Ureter (tissue), 1 donor: Measurements from ENCODE around the gene OSGEP. TPM values are rescaled to one million over a fixed set of nuclear protein-coding genes. Genes with fewer than 3 reads are reported as not detected.

Experiments used
- DNase-seq: peaks from one replicate; pipeline ENCODE4 v3.0.0-alpha.2; 2020; ENCODE audit warnings: low spot score
- total RNA-seq: library from RNA; stranded (reverse); gene quantifications from one replicate; pipeline ENCODE4 v1.2.4, GENCODE V29; 2023
- donor health status: DM: yes; HTN: yes; CAD: no.

The OSGEP gene
- total RNA-seq, 1 donor from 2014 or later = 39.7 TPM

- DNase-seq = no peak
Observed at GRCh38 chr14:20434701-20435581, 19.7 kb downstream of the OSGEP start.

GRCh38 chr14:20429801-20430669 is 24.6 kb downstream of the OSGEP start:
- no peak for DNase-seq

DNA sequence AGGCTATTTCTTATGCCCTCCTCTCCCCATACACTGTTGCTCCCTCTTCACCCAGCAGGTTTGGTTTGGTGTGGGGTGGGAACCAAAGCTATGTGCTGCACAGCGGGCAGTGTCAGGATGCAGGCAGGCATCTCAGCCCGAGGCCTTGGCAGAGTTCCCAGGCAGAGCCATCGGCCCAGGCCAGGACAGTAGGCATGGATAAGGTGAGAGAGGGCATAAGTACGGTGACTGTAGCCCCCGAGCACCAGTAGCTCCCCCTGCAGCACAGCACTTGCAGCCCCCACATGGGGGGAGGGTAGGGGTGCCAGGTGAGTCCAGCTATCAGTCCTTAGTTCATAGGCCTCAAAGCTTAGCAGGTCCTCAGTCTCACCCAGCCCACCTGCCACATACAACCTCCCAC is 25.8 kb downstream of the OSGEP start:
- no peak for DNase-seq

GRCh38 chr14:20428010-20428365 is 26.6 kb downstream of the OSGEP start:
- DNase-seq = no peak

GRCh38 chr14:20427231-20428009 is 27.2 kb downstream of the OSGEP start:
- no peak for DNase-seq

DNA sequence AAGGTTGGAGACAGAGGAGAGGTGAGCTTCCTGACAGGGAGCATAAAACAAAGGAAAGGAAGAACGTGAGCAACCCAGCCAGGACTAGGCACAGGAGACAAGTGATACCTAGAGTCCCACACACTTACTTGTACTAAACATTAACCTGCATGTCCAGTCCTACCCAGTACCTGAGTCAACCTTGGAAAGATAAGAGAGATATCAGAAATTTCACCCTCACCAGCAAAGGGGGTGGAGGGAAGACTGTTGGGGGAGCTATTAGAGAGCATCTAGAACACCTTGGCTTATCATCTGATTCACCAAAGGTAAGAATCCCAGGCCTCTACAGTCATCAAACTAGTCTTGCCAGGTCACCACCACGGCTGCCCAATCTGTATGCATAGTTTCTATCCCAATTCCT is 29.8 kb downstream of the OSGEP start:
- DNase-seq = no peak

GRCh38 chr14:20422886-20423285 is 31.7 kb downstream of the OSGEP start:
- DNase-seq = no peak

DNA sequence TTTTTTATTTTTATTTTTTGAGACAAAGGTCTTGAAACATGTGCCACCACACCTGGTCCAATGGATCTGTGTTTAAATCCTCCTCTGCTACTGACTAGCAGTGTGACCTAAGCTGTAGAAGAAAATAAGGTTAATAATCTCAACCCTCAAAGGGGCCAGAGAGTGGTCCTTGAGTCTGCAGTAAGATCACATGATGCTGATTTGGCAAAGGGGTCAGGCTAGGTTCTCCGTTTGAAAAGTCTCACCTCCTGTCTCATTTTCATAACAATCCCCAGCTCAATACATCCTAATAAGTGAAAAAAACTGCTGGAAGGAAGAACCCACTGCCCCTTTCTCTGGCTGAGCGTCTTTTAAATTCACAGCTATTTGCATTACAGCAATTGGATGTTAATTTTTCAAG is 33.3 kb downstream of the OSGEP start:
- DNase-seq = no peak

GRCh38 chr14:20419419-20419818 is 35.2 kb downstream of the OSGEP start:
- no peak for DNase-seq

- no peak for DNase-seq
Observed at GRCh38 chr14:20418501-20418909, 36.1 kb downstream of the OSGEP start.

DNA sequence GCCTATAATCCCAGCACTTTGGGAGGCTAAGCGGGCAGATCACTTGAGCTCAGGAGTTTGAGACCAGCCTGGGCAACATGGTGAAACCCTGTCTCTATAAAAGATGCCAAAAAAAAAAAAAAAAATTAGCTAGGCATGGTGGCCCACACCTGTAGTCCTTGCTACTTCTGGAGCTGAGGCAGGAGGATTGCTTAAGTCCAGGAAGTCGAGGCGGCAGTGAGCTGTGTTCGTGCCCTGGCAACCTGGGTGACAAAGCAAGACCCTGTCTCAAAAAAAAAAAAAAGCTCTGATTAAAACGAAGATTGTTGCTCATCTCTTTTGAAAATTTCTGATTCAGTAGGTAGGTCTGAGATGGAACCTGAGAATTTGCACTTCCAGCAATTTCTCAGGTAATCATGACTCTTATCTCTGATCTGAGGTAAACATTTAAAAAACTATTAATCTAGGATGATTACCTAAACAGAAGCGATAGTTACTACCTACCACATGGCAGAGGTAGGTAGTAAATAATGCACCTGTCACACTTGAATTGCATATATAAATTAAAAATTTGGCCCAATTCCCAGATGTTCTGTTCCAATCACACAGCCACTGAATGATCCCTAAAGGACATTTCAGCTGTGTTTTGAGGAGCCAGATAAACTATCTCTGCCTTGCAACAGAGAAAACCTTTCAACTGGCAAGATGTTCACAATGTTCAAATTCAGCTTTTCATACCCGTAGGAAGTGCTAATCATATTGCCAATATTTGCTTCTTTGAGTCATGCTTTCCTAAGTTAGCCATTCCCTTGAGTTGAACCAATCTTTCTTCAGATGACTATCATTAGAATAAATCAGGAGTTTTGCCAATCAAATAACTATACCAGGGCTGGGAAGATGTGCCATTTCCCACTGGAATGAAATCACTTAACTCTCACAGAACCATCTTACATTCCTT is 37.1 kb downstream of the OSGEP start:
- no peak for DNase-seq

DNA sequence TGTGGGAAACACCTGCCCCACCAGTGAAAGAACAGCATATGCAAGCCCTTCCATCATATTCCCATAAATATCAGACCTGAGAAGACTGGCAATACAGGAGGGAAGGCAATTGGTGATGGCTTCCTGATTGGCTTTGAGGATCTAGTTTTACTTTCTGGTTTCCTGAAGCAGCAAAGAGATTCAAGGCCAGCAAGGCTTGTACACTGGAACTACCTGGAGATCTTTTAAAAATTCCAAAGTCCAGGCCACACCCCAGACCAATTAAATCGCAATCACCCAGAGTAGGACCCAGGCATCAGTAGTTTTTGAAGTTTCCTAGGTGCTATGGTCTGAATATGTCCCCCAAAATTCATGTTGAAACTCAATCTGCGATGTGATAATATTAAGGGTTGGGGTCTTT is 38.4 kb downstream of the OSGEP start:
- no peak for DNase-seq

GRCh38 chr14:20415782-20416206 is 38.8 kb downstream of the OSGEP start:
- no peak for DNase-seq

- no peak for DNase-seq
Observed at GRCh38 chr14:20413744-20414082, 40.9 kb downstream of the OSGEP start.

- peak; percentile 91 for DNase-seq
Observed at GRCh38 chr14:20412876-20413743, 41.5 kb downstream of the OSGEP start, which contains the start of gene TEP1. TSS of gene TEP1 (minus strand) at chr14:20413501. CDS start at chr14:20408439, 5,062 bp downstream.

DNA sequence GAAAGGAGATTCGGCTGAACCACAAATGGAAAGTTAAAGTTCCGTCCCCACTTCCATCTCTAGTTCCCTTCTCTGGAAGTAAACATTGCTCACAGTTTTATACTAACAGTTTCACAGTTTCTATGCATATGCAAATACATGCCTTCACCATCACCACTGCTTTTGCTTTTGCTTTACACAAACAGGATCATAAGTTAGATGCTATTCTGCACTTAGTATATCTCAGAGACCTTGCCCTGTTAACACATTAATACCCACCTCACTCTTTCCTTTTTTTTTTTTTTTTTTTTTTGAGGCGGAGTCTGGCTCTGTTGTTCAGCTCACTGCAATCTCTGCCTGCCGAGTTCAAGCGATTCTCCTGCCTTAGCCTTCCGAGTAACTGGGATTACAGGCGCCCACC is 42.2 kb downstream of the OSGEP start:
- DNase-seq = no peak

- DNase-seq = no peak
Observed at GRCh38 chr14:20409226-20409625, 45.4 kb downstream of the OSGEP start.

GRCh38 chr14:20403521-20403920 is 51.1 kb downstream of the OSGEP start:
- no peak for DNase-seq

DNA sequence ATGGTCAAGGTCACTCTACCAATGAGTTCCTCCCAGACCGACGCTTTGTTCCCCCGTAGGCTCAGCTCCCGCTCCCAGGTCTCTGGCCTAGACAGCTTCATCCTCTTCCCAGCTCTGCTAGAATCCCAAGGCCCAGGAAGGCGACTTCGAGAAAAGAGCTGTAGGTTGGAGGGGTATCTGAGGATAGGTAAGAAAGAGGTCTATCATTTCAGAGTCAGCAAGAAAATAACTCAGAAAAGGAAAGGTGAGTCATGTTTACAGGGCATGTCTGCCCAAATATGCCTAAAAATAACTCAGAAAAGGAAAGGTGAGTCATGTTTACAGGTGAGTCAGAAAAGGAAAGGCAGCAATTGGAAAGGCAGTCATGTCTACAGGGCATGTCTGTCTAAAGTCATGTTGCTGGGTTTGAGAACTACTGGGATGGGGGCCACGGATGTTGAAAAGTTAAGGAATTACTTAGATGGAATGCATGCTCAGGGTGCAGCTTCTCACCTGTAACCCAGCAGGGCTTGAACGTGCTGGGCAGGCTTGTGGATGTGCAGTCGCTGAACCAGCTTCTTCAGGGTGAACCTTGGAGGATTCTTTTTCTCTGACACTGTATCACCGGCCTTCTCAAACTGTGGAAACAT is 53.5 kb downstream of the OSGEP start:
- peak; percentile 47 for DNase-seq
